Neural cell (in vitro differentiated cells): Measurements from ENCODE around the gene PUS7.

Experiments
- CTCF ChIP-seq: fragments of 450-650 bp; IDR thresholded peaks from 2 replicates; pipeline ENCODE4 v1.5.1; 2014; ENCODE audit warnings: antibody characterized with exemption, mild to moderate bottlenecking, moderate library complexity; ENCODE audit not compliant: poor library complexity, severe bottlenecking
- EZH2 ChIP-seq: fragments of 200-600, 300-800 bp; shearing (Covaris generic), sonication (generic); IDR thresholded peaks from 2 replicates; pipeline ENCODE4 v1.6.1; 2014; ENCODE audit warnings: antibody characterized with exemption, low read length, borderline replicate concordance, mild to moderate bottlenecking; ENCODE audit not compliant: insufficient read depth, poor library complexity, severe bottlenecking
- POLR2AphosphoS5 ChIP-seq: IDR thresholded peaks from 2 replicates; pipeline ENCODE4 v1.6.1; 2012
- TAF1 ChIP-seq: IDR thresholded peaks from 2 replicates; pipeline ENCODE4 v1.6.1; 2012; ENCODE audit warnings: low read depth

- TF ChIP-seq CTCF (no peak), EZH2 (no peak), TAF1 (no peak), POLR2AphosphoS5 (no peak)
Measured at GRCh38 chr7:105462765-105463420, 59.2 kb downstream of the PUS7 start.
